BE2C (cell line): ENCODE results near the gene ESRP2.
A peak's percentile ranks its signal among the peaks of the same experiment; 100 is the strongest.

Source experiments
- DNase-seq: peaks from one replicate; pipeline ENCODE4 v3.0.0-alpha.2; 2020
- H3K27me3 ChIP-seq: fragments of 250-450 bp; sonication (Bioruptor Pico); 2 replicates; pipeline ENCODE4 v1.5.1; 2020; ENCODE audit warnings: mild to moderate bottlenecking
- H3K36me3 ChIP-seq: fragments of 250-450 bp; sonication (Bioruptor Pico); 2 replicates; pipeline ENCODE4 v1.5.1; 2020; ENCODE audit warnings: mild to moderate bottlenecking
- H3K4me1 ChIP-seq: fragments of 250-450 bp; sonication (Bioruptor Pico); 2 replicates; pipeline ENCODE4 v1.5.1; 2020
- H3K4me3 ChIP-seq: 2 replicates; pipeline ENCODE4 v1.5.1; 2011; ENCODE audit warnings: low read depth, low read length
- H3K9me3 ChIP-seq: fragments of 250-450 bp; sonication (Bioruptor Pico); 2 replicates; pipeline ENCODE4 v1.5.1; 2020
- CTCF ChIP-seq: IDR thresholded peaks from 2 replicates; pipeline ENCODE4 v1.5.1; 2012; ENCODE audit warnings: mild to moderate bottlenecking, low read depth, low read length

The ESRP2 gene

GRCh38 chr16:68237243-68238028 lies 1.5 kb upstream of the ESRP2 start:
- DNase-seq, result peak; percentile 98
- H3K4me3 ChIP-seq, result peak overlapping the region; percentile 63
- H3K27me3 ChIP-seq, result no peaks in the 10 kb centered on the region
- TF ChIP-seq CTCF, result no peak
- H3K36me3 ChIP-seq, result no peaks in the 10 kb centered on the region
- H3K4me1 ChIP-seq, result no peaks in the 10 kb centered on the region
- H3K9me3 ChIP-seq, result no peaks in the 10 kb centered on the region

GRCh38 chr16:68236826-68237242 lies 907 bp upstream of the ESRP2 start:
- no peak for DNase-seq
- H3K27me3 ChIP-seq, result no peaks in the 10 kb centered on the region
- no peak for TF ChIP-seq CTCF
- no peaks in the 10 kb centered on the region for H3K9me3 ChIP-seq
- H3K4me1 ChIP-seq, result no peaks in the 10 kb centered on the region
- peak overlapping the region; percentile 63 for H3K4me3 ChIP-seq
- no peaks in the 10 kb centered on the region for H3K36me3 ChIP-seq

- Histone ChIP-seq H3K36me3 (no peaks in the 10 kb centered on the region), H3K9me3 (no peaks in the 10 kb centered on the region), H3K27me3 (no peaks in the 10 kb centered on the region), H3K4me1 (no peaks in the 10 kb centered on the region), H3K4me3 (no peak overlapping the region)
- TF ChIP-seq CTCF, result no peak
- DNase-seq, result no peak
These were observed 354 bp upstream of the ESRP2 start for GRCh38 chr16:68236137-68236825.

- H3K36me3 ChIP-seq, result no peaks in the 10 kb centered on the region
- H3K4me1 ChIP-seq, result no peaks in the 10 kb centered on the region
These were observed 630 bp downstream of the ESRP2 start for GRCh38 chr16:68235108-68235886.

GRCh38 chr16:68234188-68235107 lies 1.5 kb downstream of the ESRP2 start:
- no peak for DNase-seq
- no peak overlapping the region for H3K4me3 ChIP-seq
- TF ChIP-seq CTCF, result no peak

More at GRCh38 chr16:68235108-68235886, 630 bp downstream of the ESRP2 start:
- no peaks in the 10 kb centered on the region for H3K9me3 ChIP-seq
- H3K4me3 ChIP-seq, result no peak overlapping the region
- no peak for TF ChIP-seq CTCF
- no peak for DNase-seq
- H3K27me3 ChIP-seq, result no peaks in the 10 kb centered on the region

More at GRCh38 chr16:68234188-68235107, 1.5 kb downstream of the ESRP2 start:
- H3K9me3 ChIP-seq, result no peaks in the 10 kb centered on the region
- no peaks in the 10 kb centered on the region for H3K27me3 ChIP-seq
- H3K4me1 ChIP-seq, result no peaks in the 10 kb centered on the region
- no peaks in the 10 kb centered on the region for H3K36me3 ChIP-seq
